Measurements from ENCODE around the gene TAS2R9. TPM values are rescaled to one million over a fixed set of nuclear protein-coding genes. Genes with fewer than 3 reads are reported as not detected.

The TAS2R9 gene
- total and polyA plus RNA-seq, 2 donors (not counting 3 experiments of a cell fraction or from before 2014, with no cell fraction given) = not detected

- Histone ChIP-seq H3K4me3 (replicated peaks in 1 of 3; ENCODE audit: insufficient read depth in 1 of 3, low read depth in 1 of 3, low read length in 3 of 3) (no peak overlapping the region), H2AFZ (ENCODE audit: low read depth, low read length) (no peak overlapping the region), H3K79me2 (ENCODE audit: control insufficient read depth, insufficient read depth, low read length) (no peaks in the 10 kb centered on the region), H3K27me3 (ENCODE audit: control insufficient read depth in 2 of 2, insufficient read depth in 2 of 2, low read length in 2 of 2) (no peaks in the 10 kb centered on the region), H3K4me2 (ENCODE audit: insufficient read depth, low read length) (no peak overlapping the region), H3K27ac (ENCODE audit: insufficient read depth, low read depth, low read length) (no peak overlapping the region), H3K4me1 (ENCODE audit: control insufficient read depth, extremely low read depth, insufficient read depth, low read length) (no peaks in the 10 kb centered on the region), H3K36me3 (ENCODE audit: control insufficient read depth in 2 of 2, extremely low read depth in 1 of 2, insufficient read depth in 2 of 2, low read length in 2 of 2) (no peaks in the 10 kb centered on the region), H3K9me3 (replicated peaks; ENCODE audit: control insufficient read depth, insufficient read depth, low read length) (no peaks in the 10 kb centered on the region), H3K9ac (replicated peaks; ENCODE audit: extremely low read depth, insufficient read depth, low read length) (no peak overlapping the region), H4K20me1 (replicated peaks; ENCODE audit: control insufficient read depth, extremely low read depth, insufficient read depth, low read length) (no peaks in the 10 kb centered on the region), H3K9me1 (replicated peaks; ENCODE audit: control insufficient read depth, extremely low read depth, insufficient read depth, low read length) (no peaks in the 10 kb centered on the region)
- FAIRE-seq (no peak), DNase-seq (ENCODE audit: low read depth, low spot score) (no peak)
- intact Hi-C loops (cut with micrococcal nuclease) = no loop called here
- ChIA-PET CTCF (no interaction called here), POLR2A (no interaction called here)
- no TSS peak for BruUV-seq (replicated peaks)
- dilution Hi-C loops (cut with MboI; ENCODE audit: extremely low pct_ligation_motif_present, low sequenced_read_pairs) = no loop called here
- TF ChIP-seq GATA2 (IDR thresholded peaks at IDR 0.05; ENCODE audit: insufficient read depth, insufficient read length, low read depth, low read length) (no peak), MAX (IDR thresholded peaks at IDR 0.05; ENCODE audit: insufficient read depth, insufficient read length) (no peak), FOS (IDR thresholded peaks at IDR 0.05; ENCODE audit: borderline replicate concordance, insufficient read depth, low read length) (no peak), EZH2 (IDR thresholded peaks at IDR 0.05; ENCODE audit: borderline replicate concordance, low read depth, low read length, severe bottlenecking) (no peak), CTCF (IDR thresholded peaks at IDR 0.05; ENCODE audit: extremely low read depth in 1 of 2, insufficient read depth in 1 of 2, low read depth in 1 of 2, low read length in 2 of 2) (no peak), POLR2A (IDR thresholded peaks at IDR 0.05; ENCODE audit: low read depth, low read length) (no peak), POLR2AphosphoS5 (IDR thresholded peaks at IDR 0.05; ENCODE audit: insufficient read depth, low read depth, low read length) (no peak)
These were observed 37.8 kb upstream of the TAS2R9 start for GRCh38 chr12:10847744-10848143.
